Measurements from ENCODE around the gene UQCR11.

DNA sequence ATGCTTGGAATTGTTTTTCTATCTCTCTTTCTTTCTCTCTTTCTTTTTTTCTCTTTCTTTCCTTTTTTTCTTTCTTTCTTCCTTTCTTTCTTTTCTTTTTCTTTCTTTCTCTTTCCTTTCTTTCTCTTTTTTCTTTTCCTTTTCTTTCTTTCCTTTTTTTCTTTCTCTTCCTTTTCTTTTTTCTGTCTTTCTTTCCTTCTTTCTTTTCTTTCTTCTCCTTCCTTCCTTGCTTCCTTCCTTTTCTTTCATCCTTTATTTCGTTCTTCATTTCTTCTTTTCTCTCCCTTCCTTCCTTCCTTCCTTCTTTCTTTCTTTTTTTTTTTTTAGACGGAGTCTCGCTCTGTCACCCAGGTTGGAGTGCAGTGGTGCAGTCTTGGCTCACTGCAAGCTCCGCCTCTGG, 35.3 kb downstream of the UQCR11 start:
- TF ChIP-seq, protein P1, sequence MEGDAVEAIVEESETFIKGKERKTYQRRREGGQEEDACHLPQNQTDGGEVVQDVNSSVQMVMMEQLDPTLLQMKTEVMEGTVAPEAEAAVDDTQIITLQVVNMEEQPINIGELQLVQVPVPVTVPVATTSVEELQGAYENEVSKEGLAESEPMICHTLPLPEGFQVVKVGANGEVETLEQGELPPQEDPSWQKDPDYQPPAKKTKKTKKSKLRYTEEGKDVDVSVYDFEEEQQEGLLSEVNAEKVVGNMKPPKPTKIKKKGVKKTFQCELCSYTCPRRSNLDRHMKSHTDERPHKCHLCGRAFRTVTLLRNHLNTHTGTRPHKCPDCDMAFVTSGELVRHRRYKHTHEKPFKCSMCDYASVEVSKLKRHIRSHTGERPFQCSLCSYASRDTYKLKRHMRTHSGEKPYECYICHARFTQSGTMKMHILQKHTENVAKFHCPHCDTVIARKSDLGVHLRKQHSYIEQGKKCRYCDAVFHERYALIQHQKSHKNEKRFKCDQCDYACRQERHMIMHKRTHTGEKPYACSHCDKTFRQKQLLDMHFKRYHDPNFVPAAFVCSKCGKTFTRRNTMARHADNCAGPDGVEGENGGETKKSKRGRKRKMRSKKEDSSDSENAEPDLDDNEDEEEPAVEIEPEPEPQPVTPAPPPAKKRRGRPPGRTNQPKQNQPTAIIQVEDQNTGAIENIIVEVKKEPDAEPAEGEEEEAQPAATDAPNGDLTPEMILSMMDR (IDR thresholded peaks at IDR 0.05), result no peak
- TF ChIP-seq POLR2AphosphoS5 (IDR thresholded peaks at IDR 0.05) (no peak), EP300 (IDR thresholded peaks at IDR 0.05) (no peak)

Data from upper lobe of left lung (tissue), 4 donors.